ENCODE results near the gene BTNL9.
"Not testable (repeated sequence)": the region's sequence is repeated elsewhere in the genome, so short reads cannot be mapped to it uniquely, and the experiment has no call there.

Gene BTNL9

DNA sequence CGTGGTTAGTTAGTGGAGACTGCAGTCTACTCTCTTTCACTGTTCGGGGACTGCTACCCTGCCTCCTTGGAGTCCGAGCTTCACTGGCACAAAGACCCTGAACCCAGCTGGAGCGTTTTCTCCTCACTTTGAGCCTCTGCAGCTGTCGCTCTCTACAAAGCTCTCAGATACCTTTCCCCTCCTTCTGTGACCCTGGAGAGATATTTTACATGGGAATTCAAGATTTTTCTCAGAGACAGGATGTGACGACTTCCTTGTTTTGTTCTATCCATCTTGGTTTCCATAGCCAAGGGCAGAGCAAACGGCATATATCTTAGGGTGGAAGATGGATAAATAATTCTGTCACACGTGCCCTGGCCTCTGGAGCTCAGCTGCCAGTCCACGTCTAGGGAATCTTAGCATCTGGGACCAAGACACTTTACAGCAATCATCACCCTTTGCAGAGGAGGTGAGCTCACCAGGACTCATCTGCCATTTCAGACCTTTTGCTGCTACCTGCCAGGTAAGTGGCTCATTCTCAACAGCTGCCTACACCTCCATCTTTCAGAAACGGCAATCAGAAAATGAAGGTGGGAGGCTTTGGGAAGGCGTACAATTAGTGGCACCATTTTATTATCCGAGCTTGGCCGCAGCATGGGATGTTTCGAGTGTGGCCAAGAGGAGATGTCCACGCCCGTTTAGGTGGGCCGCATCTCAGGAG is at the start of gene BTNL9:
Gene BTNL9, plus strand, starts transcription at position 336 of the 700 bp plus-strand sequence. CDS start 5,224 bp downstream, outside the sequence.
- no peak for DNase-seq (ENCODE audit: low read depth)

DNA sequence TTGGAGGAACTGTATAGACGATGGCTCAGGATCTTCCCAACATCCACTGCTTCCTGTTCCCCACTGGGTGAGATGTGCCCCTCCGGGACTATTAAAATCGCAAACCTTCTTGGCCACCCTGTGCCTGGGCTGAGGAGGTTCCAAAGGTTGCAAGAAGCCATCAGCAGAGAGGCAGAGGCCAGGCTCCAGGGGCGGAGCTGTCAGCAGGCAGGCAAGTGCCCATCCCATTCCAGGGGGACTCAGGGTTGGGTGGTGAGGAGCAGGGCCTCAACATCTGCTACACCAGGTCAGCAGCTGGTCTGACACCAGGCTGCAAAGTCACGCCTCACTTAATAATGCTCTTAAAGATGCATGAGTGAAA is 49.2 kb upstream of the BTNL9 start:
- DNase-seq (ENCODE audit: low read depth) = no peak

DNA sequence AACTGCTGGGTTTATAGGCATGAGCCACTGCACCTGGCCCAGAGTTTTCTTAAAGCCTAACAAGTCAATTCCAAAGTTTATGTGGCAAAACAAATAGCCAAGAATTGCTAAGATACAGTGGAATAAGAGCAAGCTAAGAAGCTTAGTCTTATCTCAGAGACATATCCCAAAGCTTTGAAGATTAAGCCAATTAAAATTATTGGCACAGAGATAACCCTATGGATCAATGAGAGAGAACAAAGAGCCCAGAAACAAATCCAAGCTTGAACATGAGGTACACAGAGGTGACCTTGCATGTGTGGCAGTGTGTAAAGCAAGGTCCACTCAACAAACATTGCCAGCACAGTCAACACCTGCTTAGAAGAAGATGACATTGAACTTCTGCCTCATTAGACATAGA is 38.1 kb upstream of the BTNL9 start:
- no peak for DNase-seq (ENCODE audit: low read depth)

DNA sequence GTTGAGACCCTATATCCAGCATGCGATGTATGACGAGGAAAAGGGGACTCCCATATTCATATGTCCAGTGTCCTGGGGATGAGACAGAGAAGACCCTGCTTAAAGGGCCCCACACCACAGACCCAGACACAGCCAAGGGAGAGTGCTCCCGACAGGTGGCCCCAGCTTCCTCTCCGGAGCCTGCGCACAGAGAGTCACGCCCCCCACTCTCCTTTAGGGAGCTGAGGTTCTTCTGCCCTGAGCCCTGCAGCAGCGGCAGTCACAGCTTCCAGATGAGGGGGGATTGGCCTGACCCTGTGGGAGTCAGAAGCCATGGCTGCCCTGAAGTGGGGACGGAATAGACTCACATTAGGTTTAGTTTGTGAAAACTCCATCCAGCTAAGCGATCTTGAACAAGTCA is 34.3 kb upstream of the BTNL9 start:
- no peak for DNase-seq (ENCODE audit: low read depth)

DNA sequence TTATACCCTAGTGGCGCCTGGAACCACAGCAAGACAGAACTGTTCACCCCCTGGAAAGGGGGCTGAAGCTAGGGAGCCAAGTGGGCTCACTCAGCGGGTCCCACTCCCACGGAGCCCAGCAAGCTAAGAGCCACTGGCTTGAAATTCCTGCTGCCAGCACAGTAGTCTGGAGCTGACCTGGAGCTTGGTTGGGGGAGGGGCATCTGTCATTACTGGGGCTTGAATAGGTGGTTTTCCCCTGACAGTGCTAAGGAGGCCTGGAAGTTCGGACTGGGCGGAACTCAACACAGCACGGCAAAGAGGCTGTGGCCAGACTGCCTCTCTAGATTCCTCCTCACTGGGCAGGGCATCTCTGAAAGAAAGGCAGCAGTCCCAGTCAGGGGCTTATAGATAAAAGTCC is 31.9 kb upstream of the BTNL9 start:
- DNase-seq (ENCODE audit: low read depth) = no peak

DNA sequence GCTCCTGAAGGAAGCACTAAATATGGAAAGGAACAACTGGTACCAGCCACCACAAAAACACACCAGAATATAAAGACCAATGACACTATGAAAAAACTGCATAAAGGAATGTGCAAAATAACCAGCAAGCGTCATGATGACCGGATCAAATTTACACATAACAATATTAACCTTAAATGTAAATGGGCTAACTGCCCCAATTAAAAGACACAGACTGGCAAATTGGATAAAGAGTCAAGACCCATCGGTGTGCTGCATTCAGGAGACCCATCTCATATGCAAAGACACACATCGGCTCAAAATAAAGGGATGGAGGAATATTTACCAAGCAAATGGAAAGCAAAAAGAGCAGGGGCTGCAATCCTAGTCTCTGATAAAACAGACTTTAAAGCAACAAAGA is 30.0 kb upstream of the BTNL9 start:
- not testable (repeated sequence) for DNase-seq (ENCODE audit: low read depth)

DNA sequence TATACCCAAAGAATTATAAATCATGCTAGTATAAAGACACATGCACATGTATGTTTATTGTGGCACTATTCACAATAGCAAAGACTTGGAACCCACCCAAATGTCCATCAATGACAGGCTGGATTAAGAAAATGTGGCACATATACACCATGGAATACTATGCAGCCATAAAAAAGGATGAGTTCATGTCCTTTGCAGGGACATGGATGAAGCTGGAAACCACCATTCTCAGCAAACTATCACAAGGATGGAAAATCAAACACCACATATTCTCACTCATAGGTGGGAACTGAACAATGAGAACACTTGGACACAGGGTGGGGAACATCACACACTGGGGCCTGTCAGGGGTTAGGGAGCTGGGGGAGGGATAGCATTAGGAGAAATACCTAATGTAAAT is 25.4 kb upstream of the BTNL9 start:
- not testable (repeated sequence) for DNase-seq (ENCODE audit: low read depth)

DNA sequence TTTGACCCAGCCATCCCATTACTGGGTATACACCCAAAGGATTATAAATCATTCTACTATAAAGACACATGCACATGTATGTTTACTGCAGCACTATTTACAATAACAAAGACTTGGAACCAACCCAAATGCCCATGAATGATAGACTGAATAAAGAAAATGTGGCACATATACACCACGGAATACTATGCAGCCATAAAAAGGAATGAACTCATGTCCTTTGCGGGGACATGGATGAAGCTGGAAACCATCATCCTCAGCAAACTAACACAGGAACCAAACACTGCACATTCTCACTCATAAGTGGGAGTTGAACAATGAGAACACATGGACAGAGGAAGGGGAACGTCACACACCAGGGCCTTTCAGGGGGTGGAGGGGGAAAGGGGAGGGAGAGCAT is 22.6 kb upstream of the BTNL9 start:
- not testable (repeated sequence) for DNase-seq (ENCODE audit: low read depth)

DNA sequence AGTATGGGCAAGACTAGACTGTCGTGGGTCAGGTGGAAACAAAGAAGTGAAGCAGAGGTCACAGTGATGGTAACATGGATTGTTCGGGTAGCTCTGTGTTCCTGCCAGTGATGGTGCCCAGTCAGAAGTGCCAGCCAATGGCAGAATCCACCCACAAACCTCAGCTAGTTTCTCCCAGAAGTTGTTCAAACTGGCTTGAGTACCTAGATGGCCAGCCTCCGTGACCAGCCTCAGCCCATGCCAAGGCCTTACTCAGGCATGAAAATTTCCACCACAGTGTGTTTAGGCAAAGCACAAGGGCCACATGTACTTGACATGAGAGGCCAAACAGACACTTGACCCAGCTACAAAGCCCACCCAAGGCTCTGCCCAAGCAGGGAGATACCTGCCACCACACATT is 19.4 kb upstream of the BTNL9 start:
- no peak for DNase-seq (ENCODE audit: low read depth)

DNA sequence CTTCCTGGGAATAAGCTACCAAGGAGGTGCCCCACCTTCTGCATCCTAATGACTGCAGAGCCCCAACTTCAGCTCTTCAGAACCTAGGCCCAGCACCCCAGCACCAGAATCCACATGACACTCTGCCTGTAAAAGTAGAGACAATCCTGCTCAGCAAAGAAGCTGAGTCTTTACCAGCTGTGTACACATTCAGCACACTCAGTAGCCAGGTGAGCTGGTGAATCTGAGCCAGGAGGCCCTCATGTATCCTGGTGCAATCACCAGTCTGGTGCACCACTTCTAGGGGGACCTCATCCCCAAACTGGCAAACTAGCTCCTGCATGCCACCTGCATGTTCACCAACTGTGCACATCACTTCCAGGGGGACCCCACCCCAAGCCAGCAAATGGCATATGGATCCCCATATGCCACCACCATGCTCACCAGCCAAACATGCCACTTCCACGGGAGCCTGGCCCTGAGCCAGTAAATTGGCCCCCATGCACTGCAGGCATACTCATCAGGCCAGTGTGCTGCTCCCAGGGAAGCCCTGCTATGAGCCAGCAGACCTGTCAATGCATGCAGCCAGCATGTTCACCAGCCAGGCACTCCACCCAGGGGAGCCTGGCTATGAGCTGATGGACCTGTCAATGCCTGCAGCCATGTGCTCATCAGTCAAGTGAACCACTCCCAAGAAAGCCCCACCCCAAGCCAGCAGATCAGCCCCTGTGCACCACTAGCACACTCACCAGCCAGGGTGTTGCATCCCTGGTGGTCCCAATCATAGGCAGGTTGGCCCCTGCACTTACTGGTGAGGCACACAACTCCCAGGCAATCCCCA is 15.6 kb upstream of the BTNL9 start:
- no peak for DNase-seq (ENCODE audit: low read depth)

DNA sequence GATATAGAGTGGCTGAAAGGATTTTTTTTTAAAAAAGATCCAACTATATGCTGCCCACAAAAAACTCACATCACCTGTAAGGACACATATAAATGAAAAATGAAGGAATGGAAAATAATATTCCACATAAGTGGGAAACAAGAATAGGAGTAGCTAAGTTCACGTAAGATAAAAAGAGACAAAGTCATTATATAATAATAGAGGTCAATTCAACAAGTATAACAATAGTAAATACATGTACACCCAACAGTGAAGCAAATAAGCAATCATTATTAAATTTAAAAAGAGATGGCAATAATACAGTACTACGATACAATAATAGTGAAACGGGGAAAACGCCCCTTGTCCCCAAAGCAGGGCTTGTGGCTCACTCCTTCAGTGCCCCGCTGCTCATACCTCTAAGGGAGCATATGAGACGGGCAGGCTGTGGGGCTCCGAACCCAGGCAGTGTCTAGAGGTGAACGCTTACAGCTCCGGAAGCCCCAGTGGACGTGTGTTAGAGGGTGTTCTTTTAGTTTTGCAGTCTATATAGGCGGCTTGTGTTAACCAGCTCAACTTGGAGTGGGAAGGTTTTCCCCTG is 12.5 kb upstream of the BTNL9 start:
- no peak for DNase-seq (ENCODE audit: low read depth)

DNA sequence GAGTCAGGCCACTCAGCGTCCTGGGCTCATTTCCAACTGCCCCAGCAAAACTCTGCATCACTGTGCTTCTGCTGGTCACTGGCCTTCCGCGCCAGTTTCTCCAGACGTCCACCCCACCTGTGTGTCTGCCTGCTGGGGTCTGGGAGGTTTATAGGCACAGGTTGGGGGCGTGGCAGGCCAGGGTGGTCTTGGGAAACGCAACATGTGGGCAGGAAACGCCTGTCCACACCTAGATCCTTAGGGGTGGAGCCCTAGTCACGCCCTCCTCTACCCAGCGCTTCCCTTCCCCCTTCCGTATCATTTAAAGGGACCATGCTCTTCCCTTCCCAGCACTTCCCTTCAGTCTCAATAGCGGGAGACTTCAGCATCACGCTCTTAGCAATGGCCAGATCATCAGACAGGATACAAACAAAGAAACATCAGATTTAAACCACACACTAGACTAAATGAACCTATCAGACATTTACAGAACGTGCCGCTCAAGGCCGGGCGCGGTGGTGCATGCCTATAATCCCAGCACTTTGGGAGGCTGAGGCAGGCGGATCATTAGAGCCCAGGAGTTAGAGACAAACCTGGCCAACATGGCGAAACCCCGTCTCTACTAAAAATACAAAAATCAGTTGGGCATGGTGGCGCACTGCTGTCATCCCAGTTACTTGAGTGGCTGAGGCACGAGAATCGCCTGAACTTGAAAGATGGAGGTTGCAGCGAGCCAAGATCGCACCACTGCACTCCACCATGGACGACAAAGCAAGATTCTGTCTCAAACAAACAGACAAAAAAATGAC is 11.8 kb upstream of the BTNL9 start:
- no peak for DNase-seq (ENCODE audit: low read depth)

DNA sequence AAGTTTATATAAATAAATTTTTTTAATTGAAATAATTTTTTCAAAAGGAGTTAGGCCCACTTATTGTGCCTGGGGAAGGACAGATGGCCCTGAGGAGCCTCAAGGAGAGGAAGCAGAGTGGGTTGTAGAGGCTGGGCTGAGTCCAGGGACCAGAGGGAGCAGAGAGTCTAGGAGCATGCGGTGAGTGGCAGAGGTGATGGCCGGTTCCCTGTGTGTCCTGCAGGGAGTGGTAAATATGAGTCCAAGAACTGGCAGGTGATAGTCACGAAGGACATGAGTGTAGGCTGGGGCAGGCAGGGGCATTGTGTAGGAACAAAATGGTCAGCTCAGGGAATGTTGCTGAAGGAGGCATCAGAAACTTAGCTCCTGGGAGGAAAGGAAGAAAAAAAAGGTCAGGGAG is 8.3 kb upstream of the BTNL9 start:
- no peak for DNase-seq (ENCODE audit: low read depth)

DNA sequence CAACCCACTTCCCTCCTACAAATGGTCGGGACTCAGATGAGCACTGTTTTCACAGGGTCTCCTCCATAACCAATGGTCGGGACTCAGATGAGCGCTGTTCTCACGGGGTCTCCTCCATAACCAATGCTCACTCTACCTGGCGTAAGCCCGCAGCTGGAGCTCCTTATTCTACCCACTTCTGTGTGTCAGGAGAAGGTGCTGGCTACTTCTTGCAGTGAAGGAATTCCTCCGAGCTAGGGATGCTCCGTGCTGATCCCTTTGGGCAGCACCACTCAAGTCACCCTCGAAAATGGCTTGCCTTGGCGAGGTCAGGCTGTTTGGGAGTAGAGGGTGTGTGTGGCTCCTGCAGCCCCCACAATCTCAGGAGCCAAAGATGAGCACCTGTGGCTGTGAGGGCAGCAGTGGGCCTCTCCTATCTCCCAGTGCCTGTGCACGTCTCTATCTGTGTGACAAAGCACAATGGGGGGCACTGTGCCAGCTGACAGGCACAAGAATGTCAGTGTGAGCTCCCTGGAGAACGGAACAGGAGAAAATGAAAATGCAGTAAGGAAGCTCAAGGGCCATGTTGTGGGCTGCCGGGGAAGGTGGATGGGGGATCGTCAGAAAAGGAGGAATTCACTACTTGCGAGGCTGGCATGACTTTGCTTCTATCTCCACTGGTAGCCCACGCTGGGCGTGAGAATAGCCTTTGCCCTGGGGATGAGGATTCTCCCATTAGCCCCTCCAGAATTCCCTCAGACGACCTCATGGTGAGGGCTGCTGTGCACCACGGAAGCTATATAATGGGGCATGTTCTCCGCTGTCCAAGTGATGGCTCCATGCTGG is 3.9 kb upstream of the BTNL9 start:
- DNase-seq (ENCODE audit: low read depth) = no peak

DNA sequence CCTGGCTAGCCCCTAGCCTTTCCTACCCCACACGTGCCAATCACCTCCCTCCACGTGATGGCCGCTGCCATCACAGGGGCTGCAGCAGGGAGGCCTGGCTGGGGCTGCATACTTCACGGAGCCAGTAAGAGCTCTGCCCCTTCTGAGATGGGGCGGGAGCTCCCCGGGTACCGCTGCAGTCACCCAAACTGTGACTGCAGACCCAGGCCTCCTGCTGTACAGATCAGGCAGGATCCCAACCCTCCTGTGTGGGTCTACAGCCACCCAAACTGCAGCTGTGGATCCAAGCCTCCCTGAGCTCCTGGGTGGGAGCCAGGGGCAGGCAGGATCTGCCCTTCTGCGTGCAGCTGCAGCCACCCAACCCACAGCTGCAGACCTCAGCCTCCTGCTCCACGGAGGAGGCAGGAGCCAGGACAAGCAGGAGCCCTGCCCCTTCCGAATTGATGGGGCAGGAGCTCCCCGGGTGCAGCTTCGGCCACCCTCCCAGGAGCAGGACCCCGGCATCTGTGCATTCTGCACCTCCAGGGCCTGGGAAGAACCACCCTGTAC is 3.2 kb upstream of the BTNL9 start:
- no peak for DNase-seq (ENCODE audit: low read depth)

DNA sequence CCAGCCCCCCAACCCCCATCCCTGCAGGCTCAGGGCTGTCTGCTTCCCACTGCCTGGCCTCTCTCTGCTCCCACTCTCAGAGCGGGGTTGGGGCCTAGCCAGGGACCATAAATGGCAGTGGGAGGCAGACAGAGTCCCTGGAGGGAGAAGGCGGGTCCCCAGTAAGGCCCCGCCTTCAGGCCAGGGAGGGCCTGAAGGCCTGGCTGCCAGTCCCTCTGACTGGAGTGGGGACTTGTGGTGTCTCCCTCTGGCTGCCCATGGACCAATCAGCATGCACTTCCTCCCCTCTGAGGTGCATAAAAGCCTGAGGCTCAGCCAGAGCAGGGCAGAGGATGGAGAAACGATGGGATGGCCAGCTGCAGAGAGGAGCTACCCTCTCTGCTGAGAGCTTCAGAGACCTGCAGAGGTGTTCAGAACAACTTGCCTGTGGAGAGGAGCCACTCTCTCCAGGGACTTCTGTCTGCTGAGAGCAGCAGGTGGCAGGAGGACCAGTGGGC is 2.7 kb upstream of the BTNL9 start:
- DNase-seq (ENCODE audit: low read depth) = no peak

DNA sequence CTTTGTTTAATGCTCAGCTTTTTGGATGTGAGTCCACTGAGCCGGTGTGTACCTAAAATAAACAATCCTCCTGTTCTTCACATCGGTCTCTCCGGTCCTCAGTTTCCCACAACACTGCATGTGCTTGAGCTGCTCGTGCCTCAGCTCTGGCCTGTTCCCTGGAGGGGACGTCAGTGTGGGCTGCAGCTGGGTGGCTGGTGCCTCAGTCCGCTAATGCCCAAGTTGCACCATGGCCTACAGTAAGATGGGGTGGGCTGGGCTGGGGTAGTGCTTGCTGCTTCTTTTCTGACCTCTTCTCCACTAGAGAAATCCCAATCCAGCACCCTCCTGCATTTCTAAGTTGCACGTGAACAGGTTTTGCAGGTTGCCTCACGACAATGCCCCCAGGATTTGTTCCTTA is 595 bp upstream of the BTNL9 start:
- DNase-seq (ENCODE audit: low read depth) = no peak

DNA sequence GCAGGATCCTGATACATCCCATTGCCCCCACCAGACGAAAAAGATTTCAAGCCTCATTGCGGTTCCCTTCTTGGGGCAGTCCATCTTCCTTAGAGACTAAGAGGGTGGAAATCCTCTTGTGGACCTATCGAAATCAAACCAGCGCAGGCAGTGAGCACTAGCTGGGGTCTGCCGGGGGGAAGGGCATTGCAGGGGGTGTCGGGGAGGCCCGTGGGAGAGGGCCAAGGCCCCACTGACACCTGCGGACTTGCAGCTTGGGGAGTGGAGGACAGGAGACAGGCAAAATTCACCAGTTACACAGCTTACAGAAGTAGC is 522 bp downstream of the BTNL9 start:
- no peak for DNase-seq (ENCODE audit: low read depth)

DNA sequence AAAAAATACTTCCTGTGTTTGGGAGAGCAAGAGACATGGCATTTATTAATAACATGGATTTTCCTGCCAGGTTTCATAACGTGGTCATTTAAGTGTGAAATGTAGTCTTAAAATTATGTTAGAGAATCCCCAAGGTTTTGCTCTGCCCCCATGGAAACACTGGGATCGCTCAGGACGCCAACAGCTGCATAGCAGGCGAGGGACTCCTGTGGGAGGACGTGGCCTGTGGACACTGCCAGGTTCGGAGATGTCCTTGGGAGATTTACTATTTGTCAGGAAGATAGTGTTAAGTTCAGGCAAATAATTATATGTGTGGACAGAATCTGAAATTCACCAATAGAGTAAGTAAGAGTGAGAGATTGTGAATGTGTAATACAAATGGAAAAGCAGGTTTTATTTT is 977 bp downstream of the BTNL9 start:
- no peak for DNase-seq (ENCODE audit: low read depth)

DNA sequence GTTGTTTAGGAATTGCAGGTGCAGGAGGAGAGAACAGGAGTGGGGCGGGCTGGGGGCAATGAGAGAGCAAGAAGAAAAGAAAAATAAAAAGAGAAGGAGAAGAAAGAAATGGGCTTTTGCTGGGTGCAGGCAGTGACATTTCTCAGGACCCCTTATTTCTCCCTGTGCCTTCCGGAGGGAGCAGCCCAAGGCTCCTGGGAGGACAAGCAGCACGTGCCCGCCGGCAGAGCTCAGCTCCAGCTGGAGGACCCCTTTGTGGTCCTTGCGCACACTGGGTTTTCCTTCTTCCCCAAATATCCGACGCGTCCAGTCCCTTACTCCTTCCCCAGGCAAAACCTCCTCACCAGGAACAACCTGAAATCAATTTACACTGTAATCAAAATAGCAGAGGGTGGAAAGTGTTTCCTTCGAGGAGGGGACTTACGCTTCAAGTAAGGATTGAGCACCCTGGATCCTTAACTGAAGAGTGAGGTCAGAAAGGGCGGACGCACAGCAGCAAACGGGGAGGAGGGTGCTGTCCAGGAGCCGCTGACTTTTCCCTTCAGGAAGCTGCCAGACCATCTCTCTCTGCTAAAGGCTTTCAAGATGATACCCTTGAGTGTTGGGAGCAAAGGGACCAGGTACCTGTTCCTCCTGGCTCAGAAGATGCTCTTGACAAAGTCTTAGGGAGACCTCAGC is 2.1 kb downstream of the BTNL9 start:
- no peak for DNase-seq (ENCODE audit: low read depth)

DNA sequence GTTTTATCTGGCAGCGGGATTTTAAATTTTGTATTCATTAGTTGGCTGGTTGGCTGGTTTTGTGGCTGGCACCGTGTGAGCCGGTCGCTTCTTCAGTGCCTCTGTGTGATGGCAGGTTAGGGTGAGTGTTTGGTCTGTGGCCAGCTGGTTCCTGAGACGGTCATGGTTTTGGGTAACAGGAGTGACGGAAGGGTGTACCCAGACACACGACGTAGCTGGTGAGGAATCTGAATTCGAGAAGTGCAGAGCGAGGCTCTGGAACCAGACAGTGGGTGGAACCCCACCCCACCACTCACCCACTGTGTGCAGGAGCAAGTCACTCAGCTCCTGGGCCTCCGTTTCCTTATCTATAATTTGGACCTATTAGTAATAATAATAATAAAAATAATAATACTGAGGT is 2.7 kb downstream of the BTNL9 start:
- no peak for DNase-seq (ENCODE audit: low read depth)
